ENCODE results near the gene BORCS6. TPM values are rescaled to one million over a fixed set of nuclear protein-coding genes. Genes with fewer than 3 reads are reported as not detected.

Gene BORCS6
- total and polyA plus RNA-seq, 9 of the 15 experiments (the other 6 are each of a cell fraction or from before 2014, with no cell fraction given): 0.01 to 7.4 (median 2.3) TPM

GRCh38 chr17:8173056-8173870 is 16.7 kb downstream of the BORCS6 start (continued):
- TF ChIP-seq PATZ1 (CRISPR knock-in tag; IDR thresholded peaks at IDR 0.05; ENCODE audit: borderline replicate concordance) (peak; percentile 93), RFX7 (CRISPR knock-in tag; IDR thresholded peaks at IDR 0.05) (peak; percentile 90), PRDM10 (IDR thresholded peaks at IDR 0.05; ENCODE audit: partially characterized antibody) (peak; percentile 27), KAT8 (IDR thresholded peaks at IDR 0.05; ENCODE audit: low read depth) (no peak), ZNF212 (CRISPR knock-in tag; IDR thresholded peaks at IDR 0.05) (0 out of 2 replicates have a peak, but pooled peaks have one; percentile 40), ZNF232 (CRISPR knock-in tag; IDR thresholded peaks at IDR 0.05) (no peak), SOX6 (IDR thresholded peaks at IDR 0.05) (peak; percentile 95), MCM2 (IDR thresholded peaks at IDR 0.05; ENCODE audit: low read depth) (no peak), EZH2 (IDR thresholded peaks at IDR 0.05; ENCODE audit: borderline replicate concordance, low read depth, low read length) (no peak), ZBTB17 (CRISPR knock-in tag; IDR thresholded peaks at IDR 0.05) (peak; percentile 94), SNIP1 (IDR thresholded peaks at IDR 0.05; ENCODE audit: low read depth) (no peak; the same call in 1 of the 2 replicates), ZNF311 (CRISPR knock-in tag; IDR thresholded peaks at IDR 0.05) (0 out of 2 replicates have a peak, but pooled peaks have one; percentile 38), CEBPZ (IDR thresholded peaks at IDR 0.05; ENCODE audit: borderline replicate concordance, low read depth, low read length) (no peak), DNMT1 (IDR thresholded peaks at IDR 0.05) (no peak; the same call in 1 of the 2 replicates), PCBP2 (IDR thresholded peaks at IDR 0.05; ENCODE audit: low read depth, low read length, poor library complexity, severe bottlenecking) (no peak), HEY1 (CRISPR knock-in tag; IDR thresholded peaks at IDR 0.05; ENCODE audit: borderline replicate concordance) (peak; percentile 94; the same call in 1 of the 2 replicates), SMAD1 (IDR thresholded peaks at IDR 0.05; ENCODE audit: low read depth, low read length, partially characterized antibody) (peak; percentile 100), TCFL5 (CRISPR knock-in tag; conservative IDR thresholded peaks at IDR 0.05) (peak; percentile 77), GTF2E2 (tag; IDR thresholded peaks at IDR 0.05) (peak; percentile 100)
